Activated CD4-positive, alpha-beta T cell treated with anti-CD3 and anti-CD28 coated beads, Interleukin-2, Interleukin-4, amounts not matched to agents 100 ng/mL and 50 ng/mL, durations not matched to agents 16 hours and 8 hours (primary cell): Measurements from ENCODE around the gene PSG2.
"Not testable (repeated sequence)": the region's sequence is repeated elsewhere in the genome, so short reads cannot be mapped to it uniquely, and the experiment has no call there.

ENCODE experiments used
- DNase-seq: peaks from one replicate; pipeline ENCODE4 v3.0.0-alpha.2; 2020; ENCODE audit warnings: low spot score

Gene PSG2

DNA sequence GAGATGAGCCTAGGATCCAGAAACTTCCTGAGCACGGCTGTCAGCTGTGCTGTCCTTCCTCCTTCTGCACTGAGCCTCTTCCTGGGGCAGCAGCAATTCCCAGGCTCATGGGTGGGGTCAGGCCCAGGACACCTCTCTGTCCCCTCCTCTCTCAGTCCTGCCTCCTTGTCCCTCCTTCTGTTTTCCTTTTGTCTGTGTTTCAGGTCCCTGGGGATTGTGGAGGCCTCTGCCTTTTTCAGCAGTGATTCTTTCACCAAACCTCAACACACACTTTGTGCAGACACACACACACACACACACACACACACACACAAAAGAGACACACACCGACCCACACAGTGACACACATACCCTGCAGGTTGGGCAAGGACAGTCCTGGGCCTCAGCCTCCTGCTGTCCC lies at the start of gene PSG2:
PSG2 (minus strand) TSS at position 101 of the 400 bp plus-strand sequence. CDS start 132 bp downstream, outside the sequence.
- not testable (repeated sequence) for DNase-seq

DNA sequence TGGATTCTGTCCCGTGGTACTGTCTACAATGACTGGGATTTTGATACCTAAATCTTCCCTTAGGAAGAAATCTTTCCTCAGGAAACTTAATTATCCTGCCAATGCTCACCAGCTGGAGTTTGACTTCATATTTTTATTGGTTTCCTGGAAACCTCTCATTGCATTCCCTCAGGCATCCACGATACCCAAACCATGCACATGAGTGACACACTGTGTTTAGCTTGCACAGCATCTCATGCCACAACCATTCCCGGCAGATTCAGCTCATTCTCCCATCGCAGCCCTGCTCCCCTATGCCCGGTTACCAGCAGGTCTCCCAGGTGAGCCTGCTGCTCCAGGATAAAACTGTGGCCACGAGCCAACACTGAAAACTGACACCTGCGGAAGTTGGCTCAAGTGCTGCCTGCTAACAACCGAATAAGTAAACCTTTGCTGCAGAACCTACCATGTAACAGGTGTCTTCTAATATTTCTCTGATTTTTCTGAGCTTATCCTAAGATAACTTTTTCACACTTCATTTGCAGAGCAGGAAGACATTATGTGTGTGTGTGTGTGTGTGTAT lies 48.9 kb upstream of the PSG2 start:
- DNase-seq: not testable (repeated sequence)

DNA sequence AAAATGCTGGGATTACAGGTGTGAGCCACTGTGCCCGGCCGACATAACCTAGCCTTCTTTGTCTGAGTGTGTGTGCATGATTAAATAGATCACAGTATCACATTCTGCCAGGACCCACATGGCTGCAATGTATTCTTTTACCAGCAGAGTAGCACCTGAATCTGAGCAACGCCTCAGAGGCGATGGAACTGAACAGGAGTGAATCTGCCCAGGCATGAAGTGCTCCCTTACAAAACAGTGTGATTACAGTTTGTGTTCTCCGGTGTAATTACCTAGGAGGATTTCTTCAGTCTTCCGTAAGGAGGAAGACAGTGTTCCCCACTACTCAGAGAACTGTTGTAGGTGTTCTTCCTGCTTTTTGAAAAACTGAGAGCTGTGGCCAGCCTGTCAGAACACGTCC lies 46.7 kb upstream of the PSG2 start:
- not testable (repeated sequence) for DNase-seq

DNA sequence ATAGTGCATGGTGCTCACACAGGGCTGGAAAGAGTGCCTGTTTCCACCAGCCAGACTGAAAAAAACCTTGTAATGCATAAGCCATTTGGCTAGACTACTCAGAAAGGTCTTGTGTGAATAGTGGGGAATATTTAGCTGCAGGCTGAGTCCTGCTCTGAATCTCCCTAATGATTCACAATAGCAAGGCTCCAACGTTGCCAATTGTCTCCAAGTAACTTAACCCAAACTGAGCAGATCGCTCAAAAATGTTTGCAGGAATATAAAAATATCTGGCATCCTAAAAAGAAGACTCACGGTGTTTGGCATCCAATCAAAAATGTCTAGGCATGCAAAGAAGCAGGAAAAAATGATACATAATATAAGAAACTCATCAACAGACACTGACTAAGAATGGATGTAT lies 44.8 kb upstream of the PSG2 start:
- DNase-seq: not testable (repeated sequence)

DNA sequence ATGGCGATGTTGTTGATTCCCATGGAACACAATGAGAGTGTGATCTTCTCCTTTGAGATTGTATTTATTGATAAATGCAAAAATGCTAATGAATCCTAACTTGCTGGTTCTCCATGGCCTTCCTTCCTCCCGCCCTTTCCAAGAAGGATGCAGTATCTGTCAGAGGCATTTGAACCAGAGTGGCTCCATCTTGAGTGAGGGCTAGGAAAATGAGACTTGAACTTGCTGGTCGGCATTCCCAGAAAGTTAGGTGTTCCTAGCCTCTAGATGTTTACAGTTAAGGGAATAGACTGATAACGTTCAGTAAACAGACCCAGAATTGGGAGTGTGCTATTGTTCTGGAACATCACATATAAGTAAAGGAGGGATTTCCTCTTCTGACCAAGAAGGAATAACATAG lies 44.2 kb upstream of the PSG2 start:
- no peak for DNase-seq

DNA sequence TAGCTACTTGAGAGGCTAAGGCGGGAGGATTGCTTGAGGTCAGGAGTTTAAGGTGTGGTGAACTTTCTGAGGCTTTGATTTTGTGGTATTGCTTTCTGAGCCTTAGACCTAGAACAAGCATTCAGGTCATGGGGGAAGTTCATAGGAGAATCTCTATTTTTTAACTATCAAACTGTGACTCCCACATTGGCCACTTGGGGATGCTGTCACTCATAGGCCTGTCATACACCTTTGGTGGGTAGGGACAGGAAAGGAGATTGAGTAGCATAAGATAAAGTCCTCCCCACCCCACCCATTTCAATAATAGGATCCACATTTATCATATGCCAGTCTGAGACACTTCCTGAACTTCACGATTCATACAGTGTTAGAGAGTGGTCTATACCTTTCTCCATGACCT lies 41.9 kb upstream of the PSG2 start:
- DNase-seq: no peak

DNA sequence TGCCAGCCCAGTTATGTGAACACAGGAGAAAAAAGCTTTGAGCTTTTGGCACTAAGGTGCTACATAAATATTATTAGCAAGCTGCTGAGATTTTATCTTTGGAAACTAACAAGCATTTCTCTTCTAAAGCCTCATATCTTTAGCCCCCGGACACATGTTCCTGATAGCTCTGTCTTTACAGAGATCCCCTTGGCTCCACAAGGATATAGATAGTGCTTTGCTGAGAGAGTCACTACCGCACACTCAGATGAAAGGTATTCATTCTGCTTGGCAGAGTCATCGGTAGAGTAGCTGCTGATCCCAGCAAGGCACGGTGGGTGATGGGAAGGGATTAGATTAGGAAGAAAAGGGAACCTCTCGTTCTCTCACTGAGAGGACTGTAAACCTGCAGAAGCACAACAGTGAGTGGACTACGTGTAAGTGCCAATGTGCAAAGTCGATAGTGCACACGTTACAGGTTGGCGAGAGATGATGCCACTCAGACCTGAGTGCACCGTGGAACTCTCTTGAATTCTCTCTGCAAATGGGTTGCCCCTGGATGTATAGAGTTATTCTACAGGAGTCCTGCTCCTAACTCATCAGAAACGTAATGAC lies 38.0 kb upstream of the PSG2 start:
- not testable (repeated sequence) for DNase-seq

DNA sequence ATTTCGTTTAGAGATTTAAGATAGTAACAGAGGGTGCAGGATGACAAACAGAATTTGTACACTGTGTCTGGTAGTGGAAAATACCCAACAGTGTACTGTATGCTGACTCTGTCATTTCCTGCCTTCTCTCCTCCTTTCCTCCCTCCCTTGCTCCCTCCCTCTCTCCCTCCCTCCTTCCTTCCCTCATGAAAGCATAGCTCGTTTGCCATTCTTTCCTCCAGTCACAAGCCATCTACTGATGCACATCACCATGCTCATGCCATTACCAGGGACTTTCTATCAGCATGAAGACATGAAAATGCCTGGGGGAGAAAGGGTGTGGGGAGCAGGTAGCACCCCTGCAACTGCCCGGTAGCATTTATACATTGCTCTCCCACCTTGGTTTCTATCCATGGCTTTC lies 37.0 kb upstream of the PSG2 start:
- DNase-seq: not testable (repeated sequence)

DNA sequence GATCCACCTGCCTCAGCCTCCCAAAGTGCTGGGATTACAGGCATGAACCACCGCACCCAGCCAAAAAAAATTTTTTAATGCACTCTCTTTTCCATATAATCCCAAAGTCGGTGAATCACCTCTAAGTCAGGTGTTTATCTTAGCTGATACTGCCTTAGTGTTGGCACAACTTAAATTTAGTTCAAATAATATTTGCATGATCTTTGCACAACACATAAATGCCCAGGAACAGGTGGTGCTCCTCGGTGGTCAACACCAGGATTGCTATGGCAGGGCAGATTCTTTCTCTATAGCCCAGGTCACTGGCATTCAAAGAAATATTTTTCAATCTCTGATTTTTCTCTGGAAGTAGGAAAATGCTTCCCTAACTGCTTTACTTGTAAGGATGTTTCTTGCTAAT lies 33.9 kb upstream of the PSG2 start:
- not testable (repeated sequence) for DNase-seq

DNA sequence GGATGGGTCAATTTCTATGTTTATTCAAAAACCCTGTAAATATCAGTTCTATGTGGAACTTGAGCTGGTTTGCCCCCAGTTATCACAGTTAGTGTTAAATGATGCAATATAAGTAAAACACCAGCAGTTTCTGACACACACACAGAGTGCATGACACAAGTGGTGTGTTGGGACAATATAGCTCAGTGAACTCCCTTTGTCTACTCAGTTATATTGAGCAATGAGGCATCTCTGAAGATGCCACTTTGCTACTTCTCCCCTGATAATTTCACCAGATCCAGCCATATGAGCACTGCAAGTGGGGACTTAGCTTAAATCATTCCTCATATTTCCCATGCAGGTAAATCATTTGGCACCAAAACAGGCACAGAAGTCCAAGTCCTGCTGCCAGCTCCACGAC lies 33.0 kb upstream of the PSG2 start:
- DNase-seq: not testable (repeated sequence)

DNA sequence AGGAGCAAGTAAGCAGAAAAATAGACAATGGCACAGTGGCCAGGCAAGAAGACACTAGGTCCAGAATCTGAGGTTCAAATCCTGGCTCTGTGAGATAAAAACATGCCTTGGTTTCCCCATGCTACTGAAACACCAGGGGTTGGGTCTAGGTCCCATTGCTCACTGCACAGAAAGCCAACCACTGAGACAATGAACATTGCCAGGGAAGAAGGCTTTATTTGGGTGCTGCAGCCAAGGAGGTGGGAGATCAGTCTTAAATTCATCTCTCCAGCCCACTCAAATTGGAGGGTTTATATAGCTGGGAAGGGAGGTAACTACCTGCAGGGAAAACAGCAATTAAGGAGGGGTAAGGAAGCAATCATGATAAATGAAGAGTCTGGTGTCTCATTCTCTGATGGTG lies 32.6 kb upstream of the PSG2 start:
- not testable (repeated sequence) for DNase-seq

DNA sequence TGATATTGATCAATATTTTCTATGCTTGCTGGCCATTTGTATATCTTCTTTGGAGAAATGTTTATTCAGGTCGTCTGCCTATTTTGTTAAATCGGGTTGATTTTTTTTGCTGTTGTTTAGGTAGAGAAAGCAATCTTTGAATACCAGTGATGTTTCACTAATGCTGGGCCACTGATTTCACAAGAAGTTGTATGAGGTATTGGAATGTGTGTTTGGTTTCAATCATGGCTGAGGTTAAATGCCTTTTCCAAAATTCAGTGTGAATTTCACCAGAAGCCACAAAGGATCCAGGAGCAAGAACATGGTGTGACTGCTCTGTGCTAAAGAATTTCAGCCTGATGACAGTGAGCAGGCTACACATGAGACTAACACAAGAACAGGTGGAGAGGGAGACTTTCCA lies 32.1 kb upstream of the PSG2 start:
- DNase-seq: not testable (repeated sequence)

DNA sequence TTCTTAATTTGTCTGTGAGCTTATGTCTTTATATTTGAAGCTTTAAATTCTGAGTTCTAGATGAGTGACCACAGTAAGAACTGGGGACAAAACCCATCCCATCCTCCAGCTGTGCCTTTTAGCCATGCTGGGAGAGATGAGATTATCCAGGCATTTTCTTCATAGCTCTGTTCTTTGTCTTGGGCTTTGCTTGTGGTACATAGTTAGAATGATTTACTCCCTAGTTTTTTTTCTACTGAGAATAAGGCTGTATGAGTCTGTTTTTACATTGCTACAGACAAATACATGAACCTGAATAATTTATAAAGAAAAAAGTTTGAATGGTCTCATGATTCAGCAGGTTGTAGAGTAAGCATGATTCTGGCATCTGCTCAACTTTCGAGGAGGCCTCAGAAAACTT lies 24.9 kb upstream of the PSG2 start:
- DNase-seq: not testable (repeated sequence)

DNA sequence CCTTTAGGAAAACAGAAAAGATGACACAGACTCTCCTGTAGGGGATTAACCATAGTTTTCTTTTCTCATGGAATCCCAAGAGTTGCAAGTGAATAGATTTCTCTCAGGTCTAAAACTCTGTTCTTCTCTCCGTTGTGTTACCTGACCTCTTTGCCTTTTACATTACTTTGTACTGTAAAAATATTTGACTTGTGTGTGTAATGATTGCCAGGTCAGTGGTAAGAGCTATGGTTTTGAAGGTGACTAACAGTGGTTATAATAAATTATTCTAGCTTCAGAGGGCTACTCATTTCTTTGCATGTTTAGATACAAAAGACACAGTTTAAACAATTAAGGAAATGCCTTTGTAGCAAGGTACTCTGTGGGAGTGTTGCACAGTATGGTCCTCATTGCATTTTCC lies 23.0 kb upstream of the PSG2 start:
- no peak for DNase-seq

DNA sequence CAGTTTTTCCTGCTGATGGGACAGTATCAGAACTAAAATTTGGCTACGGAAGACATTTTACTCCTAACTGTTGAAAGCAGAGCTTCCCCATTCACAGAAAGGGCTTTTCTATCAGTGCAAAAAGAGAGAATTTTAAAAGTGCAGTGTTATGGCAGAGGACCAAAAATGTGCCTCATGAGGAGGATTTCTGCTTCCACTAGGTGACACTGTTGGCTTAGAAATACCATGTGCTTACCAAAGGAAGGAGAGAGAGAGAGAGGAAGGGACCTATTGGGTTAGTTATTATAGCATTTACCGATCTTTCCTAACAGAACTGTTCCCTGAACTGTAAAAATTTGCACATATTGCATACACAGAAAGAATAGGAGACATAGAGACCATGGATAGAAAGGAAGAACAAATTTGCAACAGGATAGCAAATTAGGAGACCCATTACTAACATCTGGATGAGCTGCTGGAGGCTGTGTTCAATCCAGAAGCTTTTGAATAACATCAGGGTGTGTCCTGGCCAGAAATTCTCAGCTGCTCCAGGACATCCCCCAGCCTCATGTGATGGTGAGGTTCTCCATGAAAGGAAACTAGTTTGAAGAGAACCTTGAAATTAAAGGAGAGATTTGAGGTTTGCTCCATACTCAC lies 21.8 kb upstream of the PSG2 start:
- not testable (repeated sequence) for DNase-seq

DNA sequence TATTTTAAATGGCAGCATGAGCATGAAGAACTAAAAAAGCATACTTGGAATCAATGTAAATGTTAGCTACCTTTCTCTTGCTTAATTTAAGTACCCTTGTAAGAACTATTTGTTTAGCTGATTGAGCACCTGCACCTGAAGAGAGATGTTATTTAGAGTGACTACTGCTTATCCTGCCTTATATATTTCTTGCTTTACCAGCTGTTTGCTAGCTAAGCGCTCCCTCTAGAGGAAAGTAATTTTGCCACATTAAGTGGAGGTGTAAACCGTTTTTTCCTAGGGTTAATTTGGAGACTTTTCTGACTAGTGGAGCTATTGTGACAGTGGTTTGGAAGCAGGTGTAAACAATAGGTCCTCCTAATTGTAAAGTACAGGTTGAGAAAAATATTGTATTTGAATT lies 19.4 kb upstream of the PSG2 start:
- DNase-seq: no peak

DNA sequence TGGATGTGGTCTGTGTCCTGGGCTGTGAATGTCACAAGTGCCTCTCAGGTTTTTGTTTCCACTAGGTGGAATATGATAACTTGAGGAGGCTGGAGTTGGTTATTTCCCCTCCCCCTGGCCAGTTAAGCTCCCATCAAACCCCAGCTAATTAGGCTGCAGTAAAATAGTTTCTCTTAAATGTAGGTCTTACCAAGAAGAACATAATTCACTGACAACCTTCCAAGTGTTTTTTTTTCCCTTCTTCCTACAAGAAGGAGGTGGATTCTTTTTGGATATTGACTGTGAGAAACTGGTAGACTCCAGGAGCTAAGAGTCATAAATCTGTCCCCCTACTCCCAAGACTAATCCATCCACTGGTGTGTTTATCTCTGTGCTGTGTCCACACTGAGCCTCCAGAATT lies 15.9 kb upstream of the PSG2 start:
- DNase-seq: not testable (repeated sequence)

DNA sequence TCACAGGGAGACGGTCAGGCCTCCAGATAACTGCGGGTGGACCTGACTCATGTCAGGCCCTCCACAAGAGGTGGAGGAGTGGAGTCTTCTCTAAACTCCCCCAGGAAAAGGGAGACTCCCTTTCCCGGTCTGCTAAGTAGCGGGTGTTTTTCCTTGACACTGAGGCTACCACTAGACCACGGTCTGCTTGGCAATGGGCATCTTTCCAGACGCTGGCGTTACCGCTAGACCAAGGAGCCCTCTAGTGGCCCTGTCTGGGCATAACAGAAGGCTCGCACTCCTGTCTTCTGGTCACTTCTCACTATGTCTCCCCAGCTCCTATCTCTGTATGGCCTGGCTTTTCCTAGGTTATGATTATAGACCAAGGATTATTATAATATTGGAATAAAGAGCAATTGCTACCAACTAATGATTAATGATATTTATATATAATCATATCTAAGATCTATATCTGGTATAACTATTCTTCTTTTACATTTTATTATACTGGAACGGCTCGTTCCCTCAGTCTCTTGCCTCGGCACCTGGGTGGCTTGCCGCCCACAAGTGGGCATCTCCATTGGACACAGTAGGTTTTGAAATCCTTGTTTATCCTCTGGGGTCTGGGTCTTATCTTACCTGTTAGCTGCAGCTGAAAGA lies 5.3 kb upstream of the PSG2 start:
- DNase-seq: peak; percentile 39

DNA sequence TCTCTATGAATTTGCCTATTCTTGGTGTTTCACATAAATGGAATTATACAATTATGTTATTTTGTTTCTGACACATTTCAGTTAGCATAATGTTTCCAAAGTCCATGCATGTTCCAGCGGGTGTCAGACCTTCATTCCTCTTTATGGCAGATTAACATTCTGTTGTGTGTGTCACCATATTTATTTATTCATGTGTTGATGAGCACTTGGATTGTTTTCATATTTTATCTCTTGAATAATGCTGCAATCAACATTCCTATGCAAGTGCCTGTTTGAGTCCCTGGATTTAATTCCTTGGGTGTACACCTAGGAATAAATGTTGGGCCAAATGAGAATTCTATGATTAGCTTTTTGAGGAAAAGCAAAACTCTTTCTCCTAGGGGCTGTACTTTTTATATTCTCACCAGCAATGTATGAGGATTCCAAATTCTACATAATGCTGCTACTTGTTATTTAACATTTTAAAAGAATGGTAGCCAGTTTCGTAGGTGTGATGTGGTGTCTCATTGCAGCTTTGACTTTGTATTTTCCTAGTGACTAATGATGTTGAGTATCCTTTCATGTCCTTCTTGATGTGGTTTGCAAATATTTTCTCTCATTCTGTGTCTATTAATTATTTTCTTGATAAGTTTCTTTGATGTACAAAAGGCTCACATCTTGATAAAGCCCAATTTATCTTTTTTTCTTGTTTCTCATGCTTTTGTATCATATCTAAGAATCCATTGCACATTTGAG lies 3.5 kb upstream of the PSG2 start:
- not testable (repeated sequence) for DNase-seq

DNA sequence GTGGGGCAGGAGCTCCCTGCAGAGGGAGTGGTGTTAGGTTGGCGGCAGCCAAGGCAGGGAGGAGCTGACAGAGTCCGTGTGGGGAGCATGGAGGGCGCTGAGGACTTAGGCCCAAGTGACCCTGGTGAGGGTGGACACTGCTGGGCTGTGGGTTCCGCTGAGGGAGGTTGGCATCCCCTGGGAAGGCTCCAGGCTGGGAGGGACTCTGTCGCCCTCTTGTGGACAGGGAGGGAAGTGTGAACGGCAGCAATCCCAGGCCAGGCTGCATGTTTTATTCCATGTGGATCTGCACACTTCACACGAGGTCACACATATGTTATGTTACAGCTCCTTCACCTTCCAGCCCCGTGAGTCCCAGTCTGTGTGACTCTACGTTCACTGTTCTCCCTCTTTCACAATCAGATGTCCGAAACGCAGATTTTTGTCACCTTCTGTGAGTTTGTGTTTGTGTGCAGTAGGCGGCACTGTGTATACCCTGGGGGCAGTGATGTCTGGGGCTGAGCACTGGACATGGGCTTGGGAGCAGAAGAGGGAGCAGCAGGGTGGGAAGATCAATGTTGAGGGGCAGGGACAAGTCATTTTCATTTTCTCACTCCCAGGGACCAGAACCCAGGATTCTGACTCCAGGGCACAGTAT lies 1.8 kb upstream of the PSG2 start:
- peak; percentile 24 for DNase-seq

DNA sequence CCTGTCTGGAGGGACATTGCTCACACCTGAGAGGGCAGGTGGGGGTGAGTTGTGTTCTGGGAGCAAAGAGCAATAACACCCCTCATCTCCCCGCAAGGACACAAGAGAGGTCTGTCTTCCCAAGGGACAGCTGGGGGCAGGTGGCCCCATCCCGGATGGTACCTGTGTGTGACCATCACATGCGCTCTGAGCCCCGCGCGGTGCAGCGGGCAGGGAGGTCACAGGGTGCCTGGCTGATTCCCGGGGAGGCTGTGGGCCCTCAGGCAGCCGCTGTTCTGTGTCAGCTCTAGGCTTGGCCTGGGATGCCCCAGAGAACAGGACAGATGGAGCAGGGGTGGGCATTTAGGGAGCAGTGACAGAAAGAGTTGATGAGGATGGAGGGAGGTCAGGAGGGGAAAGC lies 1.2 kb upstream of the PSG2 start:
- DNase-seq: not testable (repeated sequence)

DNA sequence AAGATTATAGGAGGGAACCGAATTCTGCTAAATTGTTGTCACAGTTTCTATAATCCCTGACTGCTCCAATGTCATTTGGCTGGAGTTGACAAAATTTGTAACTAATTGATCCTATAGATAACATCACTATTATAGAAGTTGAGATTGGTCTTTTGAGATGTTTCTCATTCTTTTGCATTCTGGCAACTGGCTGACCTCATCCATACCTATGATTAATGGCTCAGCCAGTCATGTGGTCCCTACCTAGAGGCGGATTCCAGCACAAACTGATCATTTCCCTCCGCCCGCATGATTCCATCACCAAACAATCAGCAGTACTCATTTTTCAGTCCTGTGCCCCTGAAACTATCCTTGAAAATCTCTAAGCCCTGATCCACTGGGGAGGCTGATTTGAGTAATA lies 4.2 kb downstream of the PSG2 start:
- no peak for DNase-seq
